B cell (primary cell): Measurements from ENCODE around the gene ZNF91. TPM values are rescaled to one million over a fixed set of nuclear protein-coding genes. Genes with fewer than 3 reads are reported as not detected.

ENCODE experiments used
- ATAC-seq: fragments of 200-7000 bp; cut with Tn5 transposase; one replicate; pipeline ENCODE4 v1.10.0; 2021; ENCODE audit warnings: low read depth, mild to moderate bottlenecking, moderate number of reproducible peaks, moderate library complexity
- CTCF ChIA-PET: fragments of 350-600 bp; sonication (Branson Sonifier 250); formaldehyde crosslinking; loops from one replicate; lab custom pipeline; 2021; ENCODE audit warnings: antibody characterized with exemption, inconsistent platforms; lab: Charles Lee
- POLR2A ChIA-PET: fragments of 350-600 bp; sonication (Branson Sonifier 250); formaldehyde crosslinking; loops from one replicate; lab custom pipeline; 2021; ENCODE audit warnings: antibody characterized with exemption; lab: Charles Lee
- DNase-seq: peaks from one replicate; pipeline ENCODE4 v3.0.0; 2013
- H2AFZ ChIP-seq: 2 replicates; pipeline ENCODE4 v1.6.1; 2012; ENCODE audit warnings: mild to moderate bottlenecking, low read depth, low read length; ENCODE audit not compliant: insufficient read depth, poor library complexity, severe bottlenecking
- H3K27ac ChIP-seq, 2 donors: 1 replicate in 1 of 2; 2 replicates in 1 of 2; pipeline ENCODE4 v1.5.1; 2012 to 2013; ENCODE audit warnings: low read length in 2 of 2, mild to moderate bottlenecking in 2 of 2, moderate library complexity in 1 of 2
- H3K27me3 ChIP-seq, 4 experiments: fragments of 200-600 bp in 1 of 4; sonication (generic) in 1 of 4; replicated peaks in 1 of 4; 1 replicate in 2 of 4; 2 replicates in 2 of 4; pipeline versions ENCODE4 v1.6.1 to v1.7.0; 2013 to 2016; ENCODE audit warnings: low read length in 3 of 4, mild to moderate bottlenecking in 2 of 4, mixed read lengths in 1 of 4, moderate library complexity in 1 of 4; ENCODE audit not compliant: insufficient read depth in 4 of 4, control insufficient read depth in 3 of 4; ENCODE audit errors: control extremely low read depth in 1 of 4
- H3K36me3 ChIP-seq, 2 experiments: replicated peaks in 1 of 2; 1 replicate in 1 of 2; 2 replicates in 1 of 2; pipeline versions ENCODE4 v1.6.1 to v1.7.1; 2013; ENCODE audit warnings: low read length in 1 of 2; ENCODE audit not compliant: insufficient read depth in 2 of 2, control insufficient read depth in 1 of 2; ENCODE audit errors: control extremely low read depth in 1 of 2, extremely low read depth in 1 of 2
- H3K4me1 ChIP-seq, 2 donors: fragments of 200-600 bp in 1 of 2; sonication (generic) in 1 of 2; 1 replicate in 1 of 2; 2 replicates in 1 of 2; pipeline versions ENCODE4 v1.5.1 to v1.6.1; 2013 to 2017; ENCODE audit warnings: low read length in 2 of 2; ENCODE audit not compliant: control insufficient read depth in 2 of 2, insufficient read depth in 2 of 2
- H3K4me2 ChIP-seq: replicated peaks from 2 replicates; pipeline ENCODE3; 2012; ENCODE audit warnings: mild to moderate bottlenecking, low read depth, low read length; ENCODE audit not compliant: poor library complexity, severe bottlenecking
- H3K4me3 ChIP-seq, 5 experiments: fragments of 200-600 bp in 1 of 5; sonication (generic) in 1 of 5; 1 replicate in 3 of 5; 2 replicates in 2 of 5; pipeline versions ENCODE4 v1.5.1 to v1.7.0; 2011 to 2016; ENCODE audit warnings: low read length in 4 of 5, mild to moderate bottlenecking in 4 of 5, low read depth in 2 of 5, control low read depth in 1 of 5, moderate library complexity in 1 of 5; ENCODE audit not compliant: insufficient read depth in 1 of 5; ENCODE audit errors: control extremely low read depth in 1 of 5, extremely low read depth in 1 of 5
- H3K79me2 ChIP-seq: fragments of 200-600 bp; sonication (generic); one replicate; pipeline ENCODE4 v1.6.0; 2016; ENCODE audit warnings: low read length; ENCODE audit not compliant: control insufficient read depth, insufficient read depth
- H3K9ac ChIP-seq: fragments of 200-600 bp; sonication (generic); 2 replicates; pipeline ENCODE4 v1.6.1; 2017; ENCODE audit warnings: mild to moderate bottlenecking, low read length, moderate library complexity
- H3K9me3 ChIP-seq, 3 donors: one replicate each; pipeline versions ENCODE4 v1.6.1 to v1.7.1; 2013; ENCODE audit warnings: low read length in 2 of 3; ENCODE audit not compliant: control insufficient read depth in 2 of 3, insufficient read depth in 1 of 3; ENCODE audit errors: control extremely low read depth in 1 of 3
- H4K20me1 ChIP-seq: 2 replicates; pipeline ENCODE4 v1.6.0; 2012; ENCODE audit warnings: mild to moderate bottlenecking, low read length; ENCODE audit not compliant: insufficient read depth, control insufficient read depth, poor library complexity, severe bottlenecking
- H3K27ac Mint-ChIP-seq: one replicate; pipeline ENCODE4 v1.8.0; 2021; ENCODE audit warnings: mixed read lengths
- H3K27me3 Mint-ChIP-seq: one replicate; pipeline ENCODE4 v1.8.0; 2021; ENCODE audit warnings: mixed read lengths
- H3K4me1 Mint-ChIP-seq: one replicate; pipeline ENCODE4 v1.8.0; 2021; ENCODE audit warnings: mixed read lengths
- H3K4me3 Mint-ChIP-seq: one replicate; pipeline ENCODE4 v1.8.0; 2021; ENCODE audit warnings: mixed read lengths
- H3K9me3 Mint-ChIP-seq: one replicate; pipeline ENCODE4 v1.8.0; 2022; ENCODE audit warnings: mixed read lengths; ENCODE audit not compliant: insufficient read depth
- CTCF ChIP-seq: fragments of 200-600 bp; IDR thresholded peaks from one replicate; pipeline ENCODE4 v1.8.0; 2022; ENCODE audit warnings: antibody characterized with exemption, mild to moderate bottlenecking
- EZH2 ChIP-seq: IDR thresholded peaks from 2 replicates; pipeline ENCODE4 v1.6.1; 2012; ENCODE audit warnings: borderline replicate concordance, low read depth, mild to moderate bottlenecking, moderate library complexity, low read length; ENCODE audit not compliant: insufficient read depth, poor library complexity, severe bottlenecking
- WGBS: methylation state at CpG from one replicate; pipeline ENCODE4 v1.1.5; 2013; ENCODE audit warnings: missing lambda C conversion rate; ENCODE audit not compliant: insufficient coverage; 5-methylcytosine and 5-hydroxymethylcytosine counted together
- intact Hi-C: fragments of 100-400 bp; cut with micrococcal nuclease; formaldehyde crosslinking; loops from one replicate; pipeline ENCODE4 v1.10.0; 2022
- polyA plus RNA-seq: library from polyadenylated mRNA; depleted of rRNA; stranded (reverse); fragments of >200 nt; gene quantifications from 2 replicates; pipeline ENCODE4 v1.2.3, GENCODE V29; 2012
- total RNA-seq, 2 donors: library from RNA; stranded (reverse); fragments of 120-200 nt in 1 of 2; gene quantifications; 1 replicate in 1 of 2; 2 replicates in 1 of 2; pipeline versions ENCODE4 v1.2.3 to v1.2.4, GENCODE V29; 2013 to 2022

Gene ZNF91
- total and polyA plus RNA-seq, 2 donors (not counting 1 experiment from before 2014, with no cell fraction given), result 17.9 to 79.6 TPM

- ChIA-PET CTCF (no interaction called here), POLR2A (no interaction called here)
- Histone ChIP-seq H3K9me3 (peaks cover 10 to 91% (median 74%) of the 10 kb centered on the region in 3 donors), H3K4me2 (no peak overlapping the region), H3K9ac (no peak overlapping the region), H4K20me1 (no peaks in the 10 kb centered on the region), H3K27ac (no peak overlapping the region), H3K4me3 (no peak overlapping the region), H3K27me3 (no peaks in the 10 kb centered on the region), H3K79me2 (peaks cover 20% of the 10 kb centered on the region), H2AFZ (no peak overlapping the region), H3K4me1 (no peaks in the 10 kb centered on the region), H3K36me3 (peaks cover 11 to 22% of the 10 kb centered on the region in 2 experiments)
- WGBS, result 97% methylated on average over 4 of the region's 4 CpGs
- ATAC-seq (no peak), DNase-seq (no peak)
- H3K9me3 Mint-ChIP-seq, result peaks cover 47% of the 10 kb centered on the region
- H3K4me3 Mint-ChIP-seq, result no peak overlapping the region
- H3K27me3 Mint-ChIP-seq, result no peaks in the 10 kb centered on the region
- peaks cover 1% of the 10 kb centered on the region for H3K4me1 Mint-ChIP-seq
- TF ChIP-seq CTCF, result no peak
- no peak overlapping the region for H3K27ac Mint-ChIP-seq
- intact Hi-C loops, result no loop called here
Measured at GRCh38 chr19:23345838-23346237, 49.4 kb downstream of the ZNF91 start.

DNA sequence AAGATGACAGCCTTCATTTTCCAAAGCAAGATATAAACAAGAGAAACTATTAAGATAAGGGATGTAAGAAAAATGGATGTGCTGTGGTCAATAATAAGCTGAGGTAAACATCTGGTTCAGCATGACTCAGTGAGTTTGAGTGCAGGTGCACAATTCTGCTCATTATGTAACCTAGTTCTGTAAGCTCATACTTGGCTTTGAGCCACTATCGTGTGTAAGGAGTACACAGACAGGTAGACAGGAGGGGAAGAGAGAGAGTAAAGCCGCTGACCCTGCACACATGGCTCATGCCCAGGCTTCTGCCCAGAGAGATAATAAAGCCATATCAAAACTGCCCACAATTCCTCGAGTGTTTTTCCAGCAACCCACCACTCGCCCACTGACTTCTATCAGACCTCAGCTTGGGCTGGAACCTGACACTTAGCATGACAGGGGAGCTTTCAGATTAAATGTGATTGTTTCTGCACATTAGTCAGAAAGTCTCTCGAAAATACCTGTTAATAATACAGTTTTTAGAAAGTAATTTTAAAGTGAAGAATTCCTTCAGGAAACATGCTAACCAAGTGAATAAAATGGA is 51.7 kb downstream of the ZNF91 start:
- Histone ChIP-seq H2AFZ (no peak overlapping the region), H4K20me1 (no peaks in the 10 kb centered on the region), H3K9me3 (peaks cover 13 to 81% (median 66%) of the 10 kb centered on the region in 3 donors), H3K4me3 (no peak overlapping the region), H3K27ac (no peak overlapping the region), H3K79me2 (peaks cover 14% of the 10 kb centered on the region), H3K4me1 (no peaks in the 10 kb centered on the region), H3K27me3 (no peaks in the 10 kb centered on the region), H3K9ac (no peak overlapping the region), H3K36me3 (peaks cover 4 to 23% of the 10 kb centered on the region in 2 experiments), H3K4me2 (no peak overlapping the region)
- POLR2A ChIA-PET, result no interaction called here
- ATAC-seq (no peak), DNase-seq (no peak)
- CTCF ChIA-PET, result no interaction called here
- intact Hi-C loops, result no loop called here
- WGBS, result 100% methylated on average over 2 of the region's 5 CpGs
- Mint-ChIP-seq H3K4me3 (no peak overlapping the region), H3K4me1 (peaks cover 1% of the 10 kb centered on the region), H3K27me3 (no peaks in the 10 kb centered on the region), H3K9me3 (peaks cover 51% of the 10 kb centered on the region), H3K27ac (no peak overlapping the region)
- TF ChIP-seq CTCF (no peak), EZH2 (no peak)
